Measurements from ENCODE around the gene CROCC2. TPM values are rescaled to one million over a fixed set of nuclear protein-coding genes. Genes with fewer than 3 reads are reported as not detected.

The CROCC2 gene
- total RNA-seq, 1 experiment from 2014 or later: not detected

DNA sequence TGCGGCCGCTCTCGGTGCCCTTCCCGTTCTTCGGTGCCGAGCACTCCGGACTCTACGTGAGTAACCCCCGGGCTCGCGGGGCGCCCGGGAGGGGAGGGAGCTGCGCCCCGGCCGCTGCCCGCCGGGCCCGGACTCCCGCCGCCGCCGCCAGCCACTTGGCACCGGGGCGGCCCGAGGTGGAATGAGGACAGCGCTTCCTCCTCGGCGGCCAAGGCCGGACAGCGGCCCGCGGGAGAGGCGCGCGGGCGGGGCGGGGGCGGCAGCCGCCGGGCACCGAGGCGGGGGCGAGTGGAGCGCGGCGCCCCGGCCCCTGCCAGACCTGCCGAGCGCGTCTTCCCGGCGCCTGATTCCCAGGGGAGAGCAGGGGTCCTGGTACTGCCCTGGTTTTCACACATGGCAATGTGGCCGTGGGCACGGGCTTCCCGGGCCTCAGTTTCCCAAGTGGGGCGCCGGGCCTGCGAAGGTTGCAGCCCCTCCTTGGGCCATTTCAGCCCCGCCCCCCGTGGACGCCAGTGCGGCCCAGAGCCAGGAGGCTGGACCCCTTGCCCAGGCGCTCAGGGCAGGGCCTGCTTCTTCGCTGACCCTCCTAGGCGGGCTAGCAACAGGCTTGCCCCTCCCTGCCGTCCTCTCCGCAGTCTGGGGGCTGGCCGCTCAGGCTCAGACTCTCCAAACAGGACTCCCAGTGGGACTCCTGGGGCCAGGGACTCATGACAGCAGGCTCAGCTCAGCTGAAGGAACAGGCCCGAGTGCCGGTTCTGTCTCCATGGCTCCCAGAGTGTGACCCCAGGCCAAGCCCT is 93.1 kb downstream of the CROCC2 start:
- DNase-seq (ENCODE audit: low spot score): no peak

- DNase-seq (ENCODE audit: low spot score): no peak
Observed at GRCh38 chr2:240999873-241000541, 93.9 kb downstream of the CROCC2 start.

GRCh38 chr2:241000831-241001321 is 94.7 kb downstream of the CROCC2 start:
- DNase-seq (ENCODE audit: low spot score): no peak

GRCh38 chr2:241001413-241002274 is 95.5 kb downstream of the CROCC2 start:
- DNase-seq (ENCODE audit: low spot score): no peak

DNA sequence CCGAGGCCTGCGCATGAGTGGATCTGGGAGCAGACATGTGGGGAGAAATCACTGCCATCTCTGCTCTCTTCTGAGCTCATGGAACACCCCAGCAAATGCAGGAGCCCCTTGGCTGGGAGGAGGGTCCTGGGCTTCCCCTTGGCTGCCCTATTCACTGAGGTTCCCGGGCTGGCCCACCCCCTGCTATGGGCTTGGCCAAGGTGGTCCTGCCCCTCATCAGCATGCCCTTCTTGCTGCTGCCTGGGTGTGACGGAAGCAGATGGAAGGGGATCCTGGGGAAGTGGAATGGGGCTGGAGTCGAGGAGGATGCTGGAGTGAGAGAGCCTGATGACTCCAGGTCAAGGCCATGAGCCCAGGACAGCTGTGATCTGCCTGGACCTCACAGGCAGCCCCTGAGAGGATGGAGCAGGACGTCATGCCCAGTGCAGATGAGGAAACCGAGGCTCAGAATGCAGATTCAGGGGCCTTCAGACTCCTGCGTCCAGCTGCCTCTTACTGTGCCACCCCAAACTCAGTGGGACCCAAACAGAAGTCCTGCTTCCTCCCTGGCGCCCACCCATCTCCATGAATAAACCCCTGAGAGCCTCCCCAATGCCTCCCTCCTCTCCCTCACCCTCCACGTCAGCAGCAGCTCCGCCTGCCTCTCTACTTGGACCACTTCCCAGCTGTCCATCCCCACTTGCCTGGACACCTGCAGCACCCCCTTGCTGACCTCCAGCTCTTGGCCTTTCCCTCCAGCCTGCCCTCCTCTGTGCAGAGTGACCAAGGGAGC is 96.3 kb downstream of the CROCC2 start:
- DNase-seq (ENCODE audit: low spot score): no peak

- no peak for DNase-seq (ENCODE audit: low spot score)
Observed at GRCh38 chr2:241003047-241003360, 96.9 kb downstream of the CROCC2 start.

GRCh38 chr2:241003369-241003768 is 97.2 kb downstream of the CROCC2 start:
- DNase-seq (ENCODE audit: low spot score): no peak

DNA sequence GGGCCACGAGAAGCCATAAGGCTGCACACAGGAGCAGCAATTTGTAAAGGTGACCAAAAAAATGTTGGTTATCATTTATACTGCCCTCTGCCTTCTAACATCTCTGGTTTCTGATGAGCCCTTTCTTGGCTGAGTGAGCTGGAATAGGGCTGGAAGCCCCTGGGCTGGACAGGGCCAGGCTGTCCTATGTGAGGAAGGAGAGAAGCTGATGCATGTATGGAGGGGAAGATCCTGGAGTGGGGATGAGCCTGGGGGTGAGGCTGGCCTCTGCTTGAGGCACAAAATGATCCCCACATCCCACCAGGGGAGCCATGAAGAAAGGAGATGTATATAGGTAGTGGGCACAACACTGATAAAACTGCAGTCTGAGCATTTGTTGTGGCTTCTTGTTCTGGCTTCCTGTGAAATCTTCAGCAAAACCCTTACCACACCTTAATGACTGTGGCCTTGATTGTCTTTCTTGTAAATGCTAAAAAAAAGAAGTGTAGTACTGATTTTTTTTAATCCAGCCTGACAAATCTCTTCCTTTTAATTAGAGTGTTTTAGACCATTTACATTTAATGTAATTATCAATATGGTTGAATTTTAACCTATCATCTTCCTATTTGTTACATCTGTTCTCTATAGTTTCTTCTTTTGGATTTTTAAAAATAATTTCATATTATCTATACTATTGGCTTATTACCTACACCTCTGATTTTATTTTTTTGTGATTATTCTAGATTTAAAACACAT is 97.9 kb downstream of the CROCC2 start:
- no peak for DNase-seq (ENCODE audit: low spot score)

DNA sequence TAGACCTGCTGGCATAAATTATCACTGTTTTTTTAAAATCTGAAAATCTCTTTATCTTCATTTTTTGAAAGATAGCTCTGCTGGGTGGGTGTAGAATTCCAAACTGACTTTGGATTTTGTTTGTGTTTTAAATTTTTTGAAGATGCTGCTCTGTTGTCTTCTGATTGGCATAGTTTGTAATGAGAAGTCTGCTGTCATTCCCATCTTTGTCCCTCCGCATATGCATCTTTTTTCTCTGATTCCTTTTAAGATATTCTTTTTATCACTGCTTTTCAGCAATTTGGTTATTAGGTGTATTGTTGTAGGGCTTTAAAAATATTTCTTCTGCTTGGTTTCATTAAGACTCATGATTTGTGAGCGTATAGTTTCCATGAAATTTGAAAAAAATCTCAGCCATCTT is 99.4 kb downstream of the CROCC2 start:
- no peak for DNase-seq (ENCODE audit: low spot score)

DNA sequence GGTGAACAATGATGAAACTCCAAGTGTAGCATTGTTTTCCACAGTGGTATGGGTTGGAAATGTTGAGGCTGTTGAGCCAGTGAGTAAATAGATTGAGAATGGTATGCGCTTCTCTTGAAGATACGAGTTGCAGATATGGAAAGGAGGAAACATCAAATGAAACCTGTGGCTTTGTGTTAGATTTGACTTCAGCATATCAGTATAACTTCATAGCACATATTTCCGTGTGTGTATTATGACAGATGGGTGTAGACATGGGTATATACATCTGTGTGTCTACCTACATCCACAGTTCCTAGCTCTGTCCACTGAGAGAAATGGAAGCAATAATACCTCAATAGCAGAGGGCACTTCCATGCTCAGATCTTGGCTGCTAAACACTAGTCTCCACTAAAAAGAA is 100.3 kb downstream of the CROCC2 start:
- DNase-seq (ENCODE audit: low spot score): no peak

DNA sequence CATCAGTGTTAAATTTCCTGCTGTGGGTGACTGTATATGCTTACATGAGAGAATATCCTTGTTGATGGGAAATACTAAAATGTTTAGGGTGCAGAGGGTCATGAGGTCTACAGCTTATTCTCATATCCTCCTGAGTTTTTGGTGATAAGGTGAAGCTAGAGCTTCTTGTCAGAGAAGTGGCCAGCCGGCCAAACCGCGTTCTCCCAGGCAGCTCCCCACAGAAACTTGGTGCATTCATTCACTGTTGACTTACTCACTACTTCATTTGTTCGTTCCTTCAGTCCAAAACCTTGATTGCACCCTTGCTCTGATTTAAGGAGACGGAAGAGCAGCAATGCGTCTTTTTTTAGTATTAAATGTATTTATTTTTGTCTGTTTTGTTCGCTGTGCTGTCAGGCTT is 101.0 kb downstream of the CROCC2 start:
- no peak for DNase-seq (ENCODE audit: low spot score)

DNA sequence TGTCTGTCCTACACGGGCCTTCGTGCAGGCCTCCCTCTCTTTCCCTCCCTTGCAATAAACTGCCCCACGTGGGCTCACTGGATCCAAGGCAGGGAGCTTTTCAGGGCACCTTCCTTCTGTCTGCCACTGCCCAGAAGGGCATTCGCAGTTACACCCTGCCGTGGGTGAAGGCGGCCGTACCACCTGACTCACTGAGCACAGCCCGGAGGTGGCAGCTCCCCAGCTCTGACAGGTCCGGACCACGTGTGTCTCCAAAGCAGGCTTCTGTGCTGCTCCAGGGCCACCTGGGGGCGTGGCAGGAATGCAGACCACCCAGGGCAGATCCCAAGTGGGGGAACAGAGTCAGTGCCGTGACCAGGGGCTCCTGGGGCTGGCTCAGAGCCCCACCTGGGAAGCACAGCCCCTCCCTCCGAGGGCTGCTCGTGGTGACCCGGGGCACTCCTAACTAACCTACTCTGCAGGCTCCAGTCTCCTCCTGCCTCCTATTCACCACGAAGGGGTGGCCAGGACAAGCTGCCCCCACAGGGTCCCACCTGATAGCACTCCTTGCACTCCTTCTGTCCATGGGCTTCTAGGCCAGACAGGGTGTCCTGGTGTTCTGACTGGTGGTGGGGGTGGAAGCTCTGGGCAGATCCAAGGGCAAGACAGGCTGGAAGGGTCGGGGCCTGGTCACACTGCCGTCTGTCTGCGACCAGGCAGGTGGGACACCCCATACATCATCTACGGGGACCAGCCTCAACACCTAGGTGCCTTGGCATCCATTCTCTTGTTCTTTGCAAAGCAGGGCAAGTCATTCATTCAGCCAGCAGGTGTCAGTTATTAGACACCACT is 102.0 kb downstream of the CROCC2 start:
- no peak for DNase-seq (ENCODE audit: low spot score)

- no peak for DNase-seq (ENCODE audit: low spot score)
Observed at GRCh38 chr2:241008711-241009121, 102.6 kb downstream of the CROCC2 start.

- DNase-seq (ENCODE audit: low spot score): no peak
Observed at GRCh38 chr2:241009191-241009590, 103.1 kb downstream of the CROCC2 start.

GRCh38 chr2:241009601-241010530 is 103.7 kb downstream of the CROCC2 start:
- peak; percentile 84 for DNase-seq (ENCODE audit: low spot score)

DNA sequence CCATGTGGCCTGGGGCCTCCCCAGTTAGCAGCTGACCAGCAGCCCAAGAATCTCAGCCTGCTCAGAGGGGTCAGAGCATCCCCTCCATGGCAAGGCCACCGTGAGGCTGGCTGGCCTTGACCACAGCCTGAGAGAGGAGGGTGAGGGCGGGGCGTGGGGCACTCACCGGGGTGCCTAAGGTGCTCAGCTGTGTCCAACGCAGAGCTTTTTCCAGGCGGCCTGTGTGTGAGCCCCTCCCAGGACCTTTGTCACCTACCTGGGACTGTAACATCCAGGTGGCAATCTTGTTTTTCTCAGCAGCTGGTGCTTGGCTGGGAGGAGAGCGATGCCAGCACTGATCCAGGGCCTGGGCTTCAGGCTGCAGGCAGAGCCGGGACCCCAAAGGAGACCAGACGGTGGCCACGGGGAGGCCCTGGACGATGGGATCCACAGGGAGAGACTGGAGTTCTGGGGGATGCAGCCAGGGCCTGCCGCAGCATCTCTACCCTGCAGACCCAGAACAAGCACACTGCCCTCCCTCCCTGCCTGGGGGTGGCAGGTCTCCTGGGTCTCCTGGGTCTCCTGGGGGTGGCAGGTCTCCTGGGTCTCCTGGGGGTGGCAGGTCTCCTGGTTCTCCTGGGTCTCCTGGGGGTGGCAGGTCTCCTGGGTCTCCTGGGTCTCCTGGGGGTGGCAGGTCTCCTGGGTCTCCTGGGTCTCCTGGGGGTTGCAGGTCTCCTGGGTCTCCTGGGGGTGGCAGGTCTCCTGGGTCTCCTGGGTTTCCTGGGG is 104.6 kb downstream of the CROCC2 start:
- no peak for DNase-seq (ENCODE audit: low spot score)

GRCh38 chr2:241011296-241011600 is 105.1 kb downstream of the CROCC2 start:
- no peak for DNase-seq (ENCODE audit: low spot score)
